ENCODE data around the gene LRP5.
"Not testable (repeated sequence)": the region's sequence is repeated elsewhere in the genome, so short reads cannot be mapped to it uniquely, and the experiment has no call there.

Gene LRP5

GRCh38 chr11:68282861-68283230, 29.5 kb upstream of the LRP5 start:
- DNase-seq, result no peak

- DNase-seq, result not testable (repeated sequence)
Measured at GRCh38 chr11:68284588-68284987, 27.8 kb upstream of the LRP5 start.

- DNase-seq, result no peak
Measured at GRCh38 chr11:68287419-68287818, 25.0 kb upstream of the LRP5 start.

GRCh38 chr11:68289456-68289855, 22.9 kb upstream of the LRP5 start:
- DNase-seq, result no peak

- no peak for DNase-seq
Measured at GRCh38 chr11:68293708-68294107, 18.7 kb upstream of the LRP5 start.

GRCh38 chr11:68295271-68295670, 17.1 kb upstream of the LRP5 start:
- DNase-seq, result no peak

- DNase-seq, result no peak
Measured at GRCh38 chr11:68295940-68296339, 16.5 kb upstream of the LRP5 start.

- no peak for DNase-seq
Measured at GRCh38 chr11:68296344-68297051, 15.9 kb upstream of the LRP5 start.

- no peak for DNase-seq
Measured at GRCh38 chr11:68297052-68297378, 15.4 kb upstream of the LRP5 start.

GRCh38 chr11:68297494-68297811, 14.9 kb upstream of the LRP5 start:
- no peak for DNase-seq

- peak; percentile 31 to 62 for DNase-seq
Measured at GRCh38 chr11:68297812-68298658, 14.4 kb upstream of the LRP5 start.

- DNase-seq, result no peak
Measured at GRCh38 chr11:68298659-68299516, 13.5 kb upstream of the LRP5 start.

GRCh38 chr11:68299517-68299879, 12.9 kb upstream of the LRP5 start:
- not testable (repeated sequence) for DNase-seq

GRCh38 chr11:68300076-68300830, 12.1 kb upstream of the LRP5 start:
- DNase-seq, result no peak

- no peak for DNase-seq
Measured at GRCh38 chr11:68302256-68302655, 10.1 kb upstream of the LRP5 start.

- no peak for DNase-seq
Measured at GRCh38 chr11:68302670-68303069, 9.7 kb upstream of the LRP5 start.

- DNase-seq, result no peak
Measured at GRCh38 chr11:68303083-68303482, 9.3 kb upstream of the LRP5 start.

- no peak for DNase-seq
Measured at GRCh38 chr11:68303982-68304780, 8.2 kb upstream of the LRP5 start.

- no peak for DNase-seq
Measured at GRCh38 chr11:68306636-68307035, 5.8 kb upstream of the LRP5 start.

GRCh38 chr11:68308068-68308467, 4.3 kb upstream of the LRP5 start:
- no peak for DNase-seq

GRCh38 chr11:68309621-68310185, 2.7 kb upstream of the LRP5 start:
- DNase-seq, result no peak

All from SW 1271 (cell line).